ENCODE measurements around the gene MBD3L2B. TPM values are rescaled to one million over a fixed set of nuclear protein-coding genes. Genes with fewer than 3 reads are reported as not detected.

The MBD3L2B gene
- total RNA-seq (2022; extraction: Qiagen RNA extraction; ENCODE audit: low read depth) = 0.19 TPM in 1 of 5 replicates, not detected in the others

GRCh38 chr19:7021331-7021730 lies at the start of gene MBD3L2B:
Gene MBD3L2B (minus strand): TSS chr19:7021431. CDS start chr19:7021397, 34 bp downstream.

GRCh38 chr19:7069042-7069903 lies 48.0 kb upstream of the MBD3L2B start, which contains the start of gene ZNF557:
Gene ZNF557 (plus strand): TSS chr19:7069703. CDS start chr19:7075075, 5,372 bp downstream.

DNA sequence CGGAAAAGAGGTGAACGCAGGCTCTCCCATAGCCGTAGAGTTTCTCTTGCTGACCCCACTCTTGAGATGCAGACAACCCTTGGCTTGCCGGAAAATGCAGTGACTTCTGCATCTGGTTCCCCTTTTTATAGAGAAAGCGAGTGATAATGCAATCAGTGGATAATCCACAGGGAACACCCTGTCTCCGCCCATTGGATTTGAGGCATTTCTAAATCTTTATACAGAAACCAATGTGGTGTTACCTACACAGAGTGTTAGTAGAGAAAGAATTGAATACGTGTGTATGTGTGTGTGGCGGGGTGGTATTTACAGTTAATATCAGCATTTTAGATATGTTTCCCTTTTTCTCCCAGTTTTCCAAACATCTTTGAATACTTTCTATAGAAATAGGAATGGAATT lies 37.3 kb upstream of the MBD3L2B start, which contains the start of gene MBD3L3:
Gene MBD3L3, minus strand, starts transcription at position 101 of the 400 bp plus-strand sequence. Its CDS starts 71 bp downstream, at position 30.

DNA sequence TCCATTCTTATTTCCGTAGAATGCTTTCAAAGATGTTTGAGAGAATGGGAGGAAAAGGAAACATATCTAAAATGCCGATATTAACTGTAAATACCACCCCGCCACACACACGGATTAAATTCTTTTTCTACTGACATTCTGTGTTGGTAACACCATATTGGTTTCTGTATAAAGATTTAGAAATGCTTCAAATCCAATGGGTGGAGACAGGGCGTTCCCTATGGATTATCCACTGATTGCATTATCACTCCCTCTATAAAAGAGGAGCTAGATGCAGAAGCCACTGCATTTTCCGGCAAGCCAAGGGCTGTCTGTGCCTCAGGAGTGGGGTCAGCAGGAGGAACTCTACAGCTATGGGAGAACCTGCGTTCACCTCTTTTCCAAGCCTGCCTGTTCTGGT lies 27.8 kb upstream of the MBD3L2B start, which contains the start of gene MBD3L2:
Gene MBD3L2, plus strand, starts transcription at position 301 of the 400 bp plus-strand sequence. Its CDS starts 53 bp downstream, at position 354.

DNA sequence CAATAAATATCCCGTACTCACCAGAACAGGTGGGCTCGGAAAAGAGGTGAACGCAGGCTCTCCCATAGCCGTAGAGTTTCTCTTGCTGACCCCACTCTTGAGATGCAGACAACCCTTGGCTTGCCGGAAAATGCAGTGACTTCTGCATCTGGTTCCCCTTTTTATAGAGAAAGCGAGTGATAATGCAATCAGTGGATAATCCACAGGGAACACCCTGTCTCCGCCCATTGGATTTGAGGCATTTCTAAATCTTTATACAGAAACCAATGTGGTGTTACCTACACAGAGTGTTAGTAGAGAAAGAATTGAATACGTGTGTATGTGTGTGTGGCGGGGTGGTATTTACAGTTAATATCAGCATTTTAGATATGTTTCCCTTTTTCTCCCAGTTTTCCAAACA lies 18.8 kb upstream of the MBD3L2B start, which contains the start of gene MBD3L4:
Gene MBD3L4, minus strand, starts transcription at position 101 of the 400 bp plus-strand sequence. Its CDS starts 35 bp downstream, at position 66.

DNA sequence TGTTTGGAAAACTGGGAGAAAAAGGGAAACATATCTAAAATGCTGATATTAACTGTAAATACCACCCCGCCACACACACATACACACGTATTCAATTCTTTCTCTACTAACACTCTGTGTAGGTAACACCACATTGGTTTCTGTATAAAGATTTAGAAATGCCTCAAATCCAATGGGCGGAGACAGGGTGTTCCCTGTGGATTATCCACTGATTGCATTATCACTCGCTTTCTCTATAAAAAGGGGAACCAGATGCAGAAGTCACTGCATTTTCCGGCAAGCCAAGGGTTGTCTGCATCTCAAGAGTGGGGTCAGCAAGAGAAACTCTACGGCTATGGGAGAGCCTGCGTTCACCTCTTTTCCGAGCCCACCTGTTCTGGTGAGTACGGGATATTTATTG lies 9.0 kb upstream of the MBD3L2B start, which contains the start of gene MBD3L5:
Gene MBD3L5, plus strand, starts transcription at position 301 of the 400 bp plus-strand sequence. Its CDS starts 34 bp downstream, at position 335.

Other genes starting within 250 kb of the MBD3L2B start
- gene VAV1, start 248.7 kb downstream of the MBD3L2B start, total RNA-seq (2022; extraction: Qiagen RNA extraction; ENCODE audit: low read depth) = 6.4 to 9.3 TPM (median 7.6 TPM) in 5 replicates
- 3.8 to 5.4 TPM (median 4.8 TPM) in 5 replicates for gene ADGRE1, start 133.9 kb downstream of the MBD3L2B start, total RNA-seq (2022; extraction: Qiagen RNA extraction; ENCODE audit: low read depth)
- gene MBD3L5, start 9.1 kb upstream of the MBD3L2B start, total RNA-seq (2022; extraction: Qiagen RNA extraction; ENCODE audit: low read depth) = not detected in 5 replicates
- gene MBD3L4, start 18.7 kb upstream of the MBD3L2B start, total RNA-seq (2022; extraction: Qiagen RNA extraction; ENCODE audit: low read depth) = not detected in 5 replicates
- gene MBD3L2, start 27.9 kb upstream of the MBD3L2B start, total RNA-seq (2022; extraction: Qiagen RNA extraction; ENCODE audit: low read depth) = not detected in 5 replicates
- not detected in 5 replicates for gene MBD3L3, start 37.2 kb upstream of the MBD3L2B start, total RNA-seq (2022; extraction: Qiagen RNA extraction; ENCODE audit: low read depth)
- 2.5 to 3.0 TPM (median 2.8 TPM) in 5 replicates for gene ZNF557, start 48.3 kb upstream of the MBD3L2B start, total RNA-seq (2022; extraction: Qiagen RNA extraction; ENCODE audit: low read depth)

Measured in A549 treated with GW870086 at 1 μM for 4 hours (cell line).